ENCODE data around the gene MYL6. TPM values are rescaled to one million over a fixed set of nuclear protein-coding genes. Genes with fewer than 3 reads are reported as not detected.
A peak's percentile ranks its signal among the peaks of the same experiment; 100 is the strongest.

The MYL6 gene
- total RNA-seq, 1 donor from 2014 or later: 1,233 TPM

- H3K27ac Mint-ChIP-seq: no peak overlapping the region
- H3K9me3 ChIP-seq (ENCODE audit: low read depth): no peaks in the 10 kb centered on the region
- H3K36me3 Mint-ChIP-seq: peaks cover 24% of the 10 kb centered on the region
- no peaks in the 10 kb centered on the region for H3K9me3 Mint-ChIP-seq
- H3K27ac ChIP-seq: no peak overlapping the region
- no peak overlapping the region for H3K4me3 Mint-ChIP-seq
- peaks cover 4% of the 10 kb centered on the region for H3K36me3 ChIP-seq
- H3K4me3 ChIP-seq: no peak overlapping the region
- no peaks in the 10 kb centered on the region for H3K4me1 ChIP-seq
- no peak for DNase-seq (ENCODE audit: low spot score)
- no peak overlapping the region for H3K4me2 ChIP-seq
- no peak for TF ChIP-seq CTCF (IDR thresholded peaks at IDR 0.05)
- no peak for TF ChIP-seq EZH2phosphoT487 (IDR thresholded peaks at IDR 0.05)
- TF ChIP-seq EZH2 (IDR thresholded peaks at IDR 0.05): no peak
- no peaks in the 10 kb centered on the region for H3K4me1 Mint-ChIP-seq
- H4K20me1 ChIP-seq (ENCODE audit: low read depth): no peaks in the 10 kb centered on the region
- H3F3A ChIP-seq (ENCODE audit: low read depth): peaks cover 34% of the 10 kb centered on the region
- no peak overlapping the region for H2AFZ ChIP-seq (replicated peaks)
- H3K27me3 ChIP-seq: no peaks in the 10 kb centered on the region
- no peaks in the 10 kb centered on the region for H3K27me3 Mint-ChIP-seq (ENCODE audit: insufficient read depth, low read depth)
- H3K9ac ChIP-seq: no peak overlapping the region
- no peaks in the 10 kb centered on the region for H3K79me2 ChIP-seq (ENCODE audit: low read depth)
Observed at GRCh38 chr12:56205445-56205844, 47.3 kb downstream of the MYL6 start.

GRCh38 chr12:56206452-56207166 lies 48.5 kb downstream of the MYL6 start:
- Mint-ChIP-seq H3K27ac (no peak overlapping the region), H3K36me3 (peaks cover 30% of the 10 kb centered on the region), H3K27me3 (ENCODE audit: insufficient read depth, low read depth) (no peaks in the 10 kb centered on the region), H3K9me3 (no peaks in the 10 kb centered on the region), H3K4me3 (peak overlapping the region; percentile 41), H3K4me1 (no peaks in the 10 kb centered on the region)
- Histone ChIP-seq H3K4me3 (no peak overlapping the region), H3K27me3 (no peaks in the 10 kb centered on the region), H3K9ac (no peak overlapping the region), H3K27ac (no peak overlapping the region), H3K9me3 (ENCODE audit: low read depth) (no peaks in the 10 kb centered on the region), H3K36me3 (peaks cover 4% of the 10 kb centered on the region), H3K79me2 (ENCODE audit: low read depth) (no peaks in the 10 kb centered on the region), H3F3A (ENCODE audit: low read depth) (peaks cover 34% of the 10 kb centered on the region), H3K4me2 (no peak overlapping the region), H2AFZ (replicated peaks) (no peak overlapping the region), H3K4me1 (no peaks in the 10 kb centered on the region), H4K20me1 (ENCODE audit: low read depth) (no peaks in the 10 kb centered on the region)
- peak; percentile 66 for TF ChIP-seq CTCF (IDR thresholded peaks at IDR 0.05)
- no peak for TF ChIP-seq EZH2phosphoT487 (IDR thresholded peaks at IDR 0.05)
- no peak for TF ChIP-seq EZH2 (IDR thresholded peaks at IDR 0.05)
- DNase-seq (ENCODE audit: low spot score): peak; percentile 69

GRCh38 chr12:56208006-56208405 lies 49.8 kb downstream of the MYL6 start:
- H3K79me2 ChIP-seq (ENCODE audit: low read depth): no peaks in the 10 kb centered on the region
- H2AFZ ChIP-seq (replicated peaks): no peak overlapping the region
- no peak overlapping the region for H3K27ac Mint-ChIP-seq
- TF ChIP-seq CTCF (IDR thresholded peaks at IDR 0.05): no peak
- no peak for TF ChIP-seq EZH2 (IDR thresholded peaks at IDR 0.05)
- no peak for TF ChIP-seq EZH2phosphoT487 (IDR thresholded peaks at IDR 0.05)
- no peak for DNase-seq (ENCODE audit: low spot score)
- no peak overlapping the region for H3K4me2 ChIP-seq
- H4K20me1 ChIP-seq (ENCODE audit: low read depth): no peaks in the 10 kb centered on the region
- H3K9me3 Mint-ChIP-seq: no peaks in the 10 kb centered on the region
- H3K4me3 Mint-ChIP-seq: no peak overlapping the region
- H3K9me3 ChIP-seq (ENCODE audit: low read depth): no peaks in the 10 kb centered on the region
- peaks cover 4% of the 10 kb centered on the region for H3K36me3 ChIP-seq
- H3K27ac ChIP-seq: no peak overlapping the region
- H3K9ac ChIP-seq: no peak overlapping the region
- H3K4me3 ChIP-seq: no peak overlapping the region
- H3F3A ChIP-seq (ENCODE audit: low read depth): peaks cover 27% of the 10 kb centered on the region
- H3K4me1 ChIP-seq: no peaks in the 10 kb centered on the region
- H3K27me3 Mint-ChIP-seq (ENCODE audit: insufficient read depth, low read depth): no peaks in the 10 kb centered on the region
- H3K27me3 ChIP-seq: no peaks in the 10 kb centered on the region
- no peaks in the 10 kb centered on the region for H3K4me1 Mint-ChIP-seq
- peaks cover 33% of the 10 kb centered on the region for H3K36me3 Mint-ChIP-seq

Other genes with a start within 250 kb of the MYL6 start
- 44.6 and 72.5 TPM in 2 replicates for gene PYM1, start 230.5 kb upstream of the MYL6 start, total RNA-seq (ENCODE audit: low replicate concordance)
- 24.1 and 27.0 TPM in 2 replicates for gene DGKA, start 227.2 kb upstream of the MYL6 start, total RNA-seq (ENCODE audit: low replicate concordance)
- gene PMEL, start 192.3 kb upstream of the MYL6 start, total RNA-seq (ENCODE audit: low replicate concordance): 207 and 301 TPM in 2 replicates
- 46.5 and 52.2 TPM in 2 replicates for gene CDK2, start 191.5 kb upstream of the MYL6 start, total RNA-seq (ENCODE audit: low replicate concordance)
- 62.9 and 64.5 TPM in 2 replicates for gene RAB5B, start 184.3 kb upstream of the MYL6 start, total RNA-seq (ENCODE audit: low replicate concordance)
- 17.5 and 35.5 TPM in 2 replicates for gene SUOX, start 161.1 kb upstream of the MYL6 start, total RNA-seq (ENCODE audit: low replicate concordance)
- 2.1 and 4.4 TPM in 2 replicates for gene IKZF4, start 137.3 kb upstream of the MYL6 start, total RNA-seq (ENCODE audit: low replicate concordance)
- gene RPS26, start 116.4 kb upstream of the MYL6 start, total RNA-seq (ENCODE audit: low replicate concordance): 721 and 819 TPM in 2 replicates
- 6.3 and 8.8 TPM in 2 replicates for gene ERBB3, start 78.2 kb upstream of the MYL6 start, total RNA-seq (ENCODE audit: low replicate concordance)
- 168 and 242 TPM in 2 replicates for gene PA2G4, start 53.8 kb upstream of the MYL6 start, total RNA-seq (ENCODE audit: low replicate concordance)
- gene RPL41, start 41.7 kb upstream of the MYL6 start, total RNA-seq (ENCODE audit: low replicate concordance): 3,372 and 3,805 TPM in 2 replicates
- 10.3 and 10.8 TPM in 2 replicates for gene ZC3H10, start 40.1 kb upstream of the MYL6 start, total RNA-seq (ENCODE audit: low replicate concordance)
- 75.3 and 146 TPM in 2 replicates for gene ESYT1, start 30.1 kb upstream of the MYL6 start, total RNA-seq (ENCODE audit: low replicate concordance)
- 131 and 198 TPM in 2 replicates for gene MYL6B, start 5.8 kb upstream of the MYL6 start, total RNA-seq (ENCODE audit: low replicate concordance)
- 92.3 and 103 TPM in 2 replicates for gene SMARCC2, start 31.1 kb downstream of the MYL6 start, total RNA-seq (ENCODE audit: low replicate concordance)
- 52.1 and 68.9 TPM in 2 replicates for gene RNF41, start 63.6 kb downstream of the MYL6 start, total RNA-seq (ENCODE audit: low replicate concordance)
- gene NABP2, start 66.0 kb downstream of the MYL6 start, total RNA-seq (ENCODE audit: low replicate concordance): 27.9 and 40.9 TPM in 2 replicates
- 0.54 and 1.5 TPM in 2 replicates for gene SLC39A5, start 71.7 kb downstream of the MYL6 start, total RNA-seq (ENCODE audit: low replicate concordance)
- 9.1 and 18.1 TPM in 2 replicates for gene ANKRD52, start 100.0 kb downstream of the MYL6 start, total RNA-seq (ENCODE audit: low replicate concordance)
- 32.1 and 41.8 TPM in 2 replicates for gene COQ10A, start 108.6 kb downstream of the MYL6 start, total RNA-seq (ENCODE audit: low replicate concordance)
- gene CS, start 142.0 kb downstream of the MYL6 start, total RNA-seq (ENCODE audit: low replicate concordance): 91.1 and 133 TPM in 2 replicates
- 107 and 128 TPM in 2 replicates for gene CNPY2, start 157.6 kb downstream of the MYL6 start, total RNA-seq (ENCODE audit: low replicate concordance)
- 61.9 and 116 TPM in 2 replicates for gene PAN2, start 175.6 kb downstream of the MYL6 start, total RNA-seq (ENCODE audit: low replicate concordance)
- 0.31 and 1.5 TPM in 2 replicates for gene IL23A, start 180.5 kb downstream of the MYL6 start, total RNA-seq (ENCODE audit: low replicate concordance)
- 86.4 and 105 TPM in 2 replicates for gene STAT2, start 201.7 kb downstream of the MYL6 start, total RNA-seq (ENCODE audit: low replicate concordance)
- not detected in 2 replicates for gene APOF, start 204.5 kb downstream of the MYL6 start, total RNA-seq (ENCODE audit: low replicate concordance)

Measured in neural progenitor cell (in vitro differentiated cells).